H9 (cell line): ENCODE results near the gene MRGPRG. TPM values are rescaled to one million over a fixed set of nuclear protein-coding genes. Genes with fewer than 3 reads are reported as not detected.

Experiments used
- DNase-seq: peaks from one replicate; pipeline ENCODE4 v3.0.0-alpha.2; 2017
- H2AFZ ChIP-seq: one replicate; pipeline ENCODE4 v1.6.1; 2013; ENCODE audit warnings: mild to moderate bottlenecking, low read length, control low read depth, moderate library complexity
- H2AK5ac ChIP-seq: 2 replicates; pipeline ENCODE4 v1.6.1; 2013; ENCODE audit warnings: low read length, control low read depth, mixed read lengths; ENCODE audit not compliant: insufficient read length
- H2BK120ac ChIP-seq: one replicate; pipeline ENCODE4 v1.6.1; 2013; ENCODE audit warnings: low read depth, mild to moderate bottlenecking, low read length, control low read depth, inconsistent platforms; ENCODE audit not compliant: poor library complexity, severe bottlenecking
- H2BK12ac ChIP-seq: 2 replicates; pipeline ENCODE4 v1.6.1; 2013; ENCODE audit warnings: low read length, control low read depth, mixed read lengths, low read depth; ENCODE audit not compliant: insufficient read length
- H2BK15ac ChIP-seq: 2 replicates; pipeline ENCODE4 v1.6.1; 2013; ENCODE audit warnings: low read depth, low read length, control low read depth
- H2BK20ac ChIP-seq: one replicate; pipeline ENCODE4 v1.6.1; 2013; ENCODE audit warnings: low read depth, mild to moderate bottlenecking, low read length, control low read depth, inconsistent platforms; ENCODE audit not compliant: poor library complexity, severe bottlenecking
- H2BK5ac ChIP-seq: 2 replicates; pipeline ENCODE4 v1.6.1; 2013; ENCODE audit warnings: low read length, control low read depth, mixed read lengths; ENCODE audit not compliant: insufficient read length
- H3K14ac ChIP-seq: 2 replicates; pipeline ENCODE4 v1.6.1; 2013; ENCODE audit warnings: low read length, control low read depth; ENCODE audit not compliant: insufficient read depth
- H3K18ac ChIP-seq: 2 replicates; pipeline ENCODE4 v1.6.1; 2013; ENCODE audit warnings: low read depth, mild to moderate bottlenecking, mixed read lengths, low read length, control low read depth; ENCODE audit not compliant: insufficient read length
- H3K23ac ChIP-seq: 2 replicates; pipeline ENCODE4 v1.6.1; 2013; ENCODE audit warnings: low read length, control low read depth, mixed read lengths, low read depth; ENCODE audit not compliant: insufficient read length
- H3K23me2 ChIP-seq: 2 replicates; pipeline ENCODE4 v1.6.1; 2013; ENCODE audit warnings: low read depth, mild to moderate bottlenecking, mixed read lengths, low read length, control low read depth; ENCODE audit not compliant: insufficient read length, poor library complexity, severe bottlenecking
- H3K27ac ChIP-seq: 2 replicates; pipeline ENCODE4 v1.5.1; 2013; ENCODE audit warnings: low read length, control low read depth, mixed read lengths, low read depth; ENCODE audit not compliant: insufficient read length
- H3K27me3 ChIP-seq: 2 replicates; pipeline ENCODE4 v1.6.1; 2013; ENCODE audit warnings: low read length, control low read depth, inconsistent platforms; ENCODE audit not compliant: insufficient read depth
- H3K4ac ChIP-seq: 2 replicates; pipeline ENCODE4 v1.6.1; 2013; ENCODE audit warnings: low read depth, mild to moderate bottlenecking, control low read depth, inconsistent platforms, low read length, moderate library complexity
- H3K4me1 ChIP-seq: 2 replicates; pipeline ENCODE4 v1.6.1; 2013; ENCODE audit warnings: low read length, control low read depth, inconsistent platforms; ENCODE audit not compliant: insufficient read depth
- H3K4me2 ChIP-seq: 2 replicates; pipeline ENCODE4 v1.6.1; 2013; ENCODE audit warnings: low read length, control low read depth, mixed read lengths; ENCODE audit not compliant: insufficient read length, insufficient read depth
- H3K56ac ChIP-seq: 2 replicates; pipeline ENCODE4 v1.6.1; 2013; ENCODE audit warnings: low read depth, mild to moderate bottlenecking, mixed read lengths, low read length, control low read depth; ENCODE audit not compliant: insufficient read length
- H3K79me1 ChIP-seq: 2 replicates; pipeline ENCODE4 v1.6.1; 2013; ENCODE audit warnings: low read depth, mild to moderate bottlenecking, moderate library complexity, low read length, control low read depth, inconsistent platforms; ENCODE audit not compliant: insufficient read depth, poor library complexity, severe bottlenecking
- H3K79me2 ChIP-seq: 2 replicates; pipeline ENCODE4 v1.6.1; 2013; ENCODE audit warnings: low read length, control low read depth, inconsistent platforms; ENCODE audit not compliant: insufficient read depth
- H3K9ac ChIP-seq: 2 replicates; pipeline ENCODE4 v1.6.1; 2013; ENCODE audit warnings: low read length, control low read depth, mixed read lengths; ENCODE audit not compliant: insufficient read length; ENCODE audit errors: extremely low read depth
- H3K9me3 ChIP-seq: one replicate; pipeline ENCODE4 v1.6.1; 2013; ENCODE audit warnings: low read depth, low read length, inconsistent platforms; ENCODE audit not compliant: control insufficient read depth
- H3T11ph ChIP-seq: one replicate; pipeline ENCODE4 v1.6.1; 2013; ENCODE audit warnings: mild to moderate bottlenecking, low read length, control low read depth, inconsistent platforms
- H4K20me1 ChIP-seq: one replicate; pipeline ENCODE4 v1.6.1; 2013; ENCODE audit not compliant: control insufficient read depth, insufficient read length, insufficient read depth
- H4K5ac ChIP-seq: 2 replicates; pipeline ENCODE4 v1.6.1; 2013; ENCODE audit warnings: low read depth, mild to moderate bottlenecking, mixed read lengths, low read length, control low read depth; ENCODE audit not compliant: insufficient read length
- H4K8ac ChIP-seq: replicated peaks from 2 replicates; pipeline ENCODE4 v1.6.1; 2013; ENCODE audit warnings: low read length, control low read depth, mixed read lengths, low read depth; ENCODE audit not compliant: insufficient read length
- H4K91ac ChIP-seq: 2 replicates; pipeline ENCODE4 v1.6.1; 2013; ENCODE audit warnings: low read depth, mild to moderate bottlenecking, moderate library complexity, mixed read lengths, low read length, control low read depth; ENCODE audit not compliant: insufficient read length
- H3K27ac Mint-ChIP-seq, 3 experiments: 2 replicates in 2 of 3; 3 replicates in 1 of 3; pipeline ENCODE4 v1.8.0; 2020 to 2021; ENCODE audit warnings: mixed read lengths in 3 of 3, mild to moderate bottlenecking in 1 of 3, moderate library complexity in 1 of 3
- H3K27me3 Mint-ChIP-seq: 2 replicates; pipeline ENCODE4 v1.8.0; 2021; ENCODE audit warnings: low read depth, mild to moderate bottlenecking, moderate library complexity, mixed read lengths
- H3K36me3 Mint-ChIP-seq, 3 experiments: 2 replicates in 2 of 3; 3 replicates in 1 of 3; pipeline ENCODE4 v1.8.0; 2020 to 2021; ENCODE audit warnings: low read depth in 3 of 3, mixed read lengths in 3 of 3; ENCODE audit not compliant: insufficient read depth in 1 of 3
- H3K4me1 Mint-ChIP-seq, 2 experiments: 2 replicates each; pipeline ENCODE4 v1.8.0; 2020; ENCODE audit warnings: mixed read lengths in 2 of 2
- H3K4me3 Mint-ChIP-seq, 2 experiments: 2 replicates in 1 of 2; 3 replicates in 1 of 2; pipeline ENCODE4 v1.8.0; 2020 to 2021; ENCODE audit warnings: mild to moderate bottlenecking in 2 of 2, mixed read lengths in 2 of 2, moderate library complexity in 1 of 2
- H3K9me3 Mint-ChIP-seq, 2 experiments: 2 replicates in 1 of 2; 3 replicates in 1 of 2; pipeline ENCODE4 v1.8.0; 2020; ENCODE audit warnings: mild to moderate bottlenecking in 2 of 2, mixed read lengths in 2 of 2, moderate library complexity in 1 of 2
- WGBS: extraction: QIAGEN DNeasy Blood & Tissue Kit; methylation state at CpG from one replicate; pipeline ENCODE4 v1.1.7; 2013; ENCODE audit warnings: missing lambda C conversion rate, low lambda C conversion rate, mixed read lengths; ENCODE audit not compliant: insufficient read length; ENCODE audit errors: extremely low coverage; 5-methylcytosine and 5-hydroxymethylcytosine counted together
- total RNA-seq: library from RNA; stranded (reverse); gene quantifications from 2 replicates; pipeline ENCODE4 v1.2.1, GENCODE V29; 2021
- TF ChIP-seq, protein P1 (sequence below): fragments of 200-600 bp; sonication (generic); conservative IDR thresholded peaks from 3 replicates; pipeline ENCODE4 v1.8.0; 2021; ENCODE audit warnings: antibody characterized with exemption, mild to moderate bottlenecking

The MRGPRG gene
- total RNA-seq, 1 experiment from 2014 or later: not detected

DNA sequence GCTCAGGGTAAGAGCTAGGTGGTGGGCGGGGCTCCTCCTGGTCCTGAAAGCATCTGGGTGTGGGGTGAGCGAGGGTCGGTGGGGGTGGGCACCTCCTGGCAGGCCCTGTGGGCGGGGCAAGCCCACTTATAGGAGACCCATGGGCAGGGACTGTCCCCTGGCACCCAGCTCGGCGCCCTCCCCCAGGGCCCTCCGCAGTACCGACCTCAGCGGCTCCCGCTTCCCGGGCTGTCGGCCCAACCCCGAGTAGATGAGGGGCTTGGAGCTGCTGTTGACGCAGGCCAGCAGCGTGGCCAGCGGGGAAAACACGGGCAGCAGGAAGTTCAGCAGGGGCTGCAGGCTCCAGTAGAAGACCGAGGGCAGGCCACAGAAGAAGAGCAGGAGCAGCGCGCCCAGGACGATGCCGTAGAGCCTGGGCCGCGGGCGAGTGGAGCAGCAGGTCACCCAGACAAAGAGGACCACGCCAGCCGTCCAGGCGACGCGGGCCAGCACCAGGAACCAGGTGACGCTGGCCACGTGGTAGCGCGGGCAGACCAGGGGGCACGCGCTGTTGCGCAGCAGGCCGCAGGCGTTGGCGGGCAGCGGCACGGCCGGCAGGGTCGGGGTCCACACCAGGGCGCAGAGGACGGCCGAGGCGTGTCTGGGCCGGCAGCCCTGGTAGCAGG, 663 bp downstream of the MRGPRG start:
- Histone ChIP-seq H2BK12ac (no peak overlapping the region), H3K23me2 (no peaks in the 10 kb centered on the region), H3K9me3 (no peaks in the 10 kb centered on the region), H3K79me2 (no peaks in the 10 kb centered on the region), H4K8ac (no peak overlapping the region), H3K79me1 (no peaks in the 10 kb centered on the region), H2AK5ac (no peak overlapping the region), H3K56ac (no peak overlapping the region), H3K14ac (no peak overlapping the region), H3K27ac (no peak overlapping the region), H2BK20ac (no peak overlapping the region), H2BK5ac (no peak overlapping the region), H3K9ac (no peak overlapping the region), H3K4ac (no peak overlapping the region), H3K4me2 (no peak overlapping the region), H4K91ac (no peak overlapping the region), H2BK15ac (no peak overlapping the region), H3K4me1 (no peaks in the 10 kb centered on the region), H4K5ac (no peak overlapping the region), H4K20me1 (no peaks in the 10 kb centered on the region), H3K18ac (no peak overlapping the region), H2BK120ac (no peak overlapping the region), H3T11ph (no peak overlapping the region), H2AFZ (no peak overlapping the region), H3K27me3 (no peaks in the 10 kb centered on the region), H3K23ac (no peak overlapping the region)
- Mint-ChIP-seq H3K27me3 (peaks cover 17% of the 10 kb centered on the region), H3K27ac (no peak overlapping the region), H3K4me3 (no peak overlapping the region), H3K36me3 (no peaks in the 10 kb centered on the region), H3K9me3 (no peaks in the 10 kb centered on the region; a peak in 1 of 5 replicates), H3K4me1 (peaks cover 21 to 28% of the 10 kb centered on the region in 2 experiments)
- TF ChIP-seq, protein P1, sequence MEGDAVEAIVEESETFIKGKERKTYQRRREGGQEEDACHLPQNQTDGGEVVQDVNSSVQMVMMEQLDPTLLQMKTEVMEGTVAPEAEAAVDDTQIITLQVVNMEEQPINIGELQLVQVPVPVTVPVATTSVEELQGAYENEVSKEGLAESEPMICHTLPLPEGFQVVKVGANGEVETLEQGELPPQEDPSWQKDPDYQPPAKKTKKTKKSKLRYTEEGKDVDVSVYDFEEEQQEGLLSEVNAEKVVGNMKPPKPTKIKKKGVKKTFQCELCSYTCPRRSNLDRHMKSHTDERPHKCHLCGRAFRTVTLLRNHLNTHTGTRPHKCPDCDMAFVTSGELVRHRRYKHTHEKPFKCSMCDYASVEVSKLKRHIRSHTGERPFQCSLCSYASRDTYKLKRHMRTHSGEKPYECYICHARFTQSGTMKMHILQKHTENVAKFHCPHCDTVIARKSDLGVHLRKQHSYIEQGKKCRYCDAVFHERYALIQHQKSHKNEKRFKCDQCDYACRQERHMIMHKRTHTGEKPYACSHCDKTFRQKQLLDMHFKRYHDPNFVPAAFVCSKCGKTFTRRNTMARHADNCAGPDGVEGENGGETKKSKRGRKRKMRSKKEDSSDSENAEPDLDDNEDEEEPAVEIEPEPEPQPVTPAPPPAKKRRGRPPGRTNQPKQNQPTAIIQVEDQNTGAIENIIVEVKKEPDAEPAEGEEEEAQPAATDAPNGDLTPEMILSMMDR: no peak
- peak; percentile 36 for DNase-seq
- WGBS: no CpG with 5 or more reads among the region's 49 CpGs
